Stimulated activated naive CD8-positive, alpha-beta T cell treated with anti-CD3 and anti-CD28 coated beads, Interleukin-15, amount 100 ng/mL, for 72 hours (primary cell): ENCODE results near the gene RBFOX2.

Experiments
- ATAC-seq: fragments of 150-1000 bp; cut with Tn5 transposase; 2 replicates; pipeline ENCODE4 v1.10.0; 2021; ENCODE audit warnings: mild to moderate bottlenecking, moderate library complexity
- DNase-seq, 2 donors: peaks; one replicate each; pipeline ENCODE4 v3.0.0; 2021 to 2022
- H3K27ac Mint-ChIP-seq, 2 donors: one replicate each; pipeline ENCODE4 v1.8.0; 2022; ENCODE audit warnings: mild to moderate bottlenecking in 2 of 2, mixed read lengths in 2 of 2, moderate library complexity in 2 of 2
- H3K27me3 Mint-ChIP-seq: one replicate; pipeline ENCODE4 v1.8.0; 2022; ENCODE audit warnings: mixed read lengths
- H3K4me1 Mint-ChIP-seq: one replicate; pipeline ENCODE4 v1.8.0; 2022; ENCODE audit warnings: mild to moderate bottlenecking, mixed read lengths
- H3K4me3 Mint-ChIP-seq, 2 donors: one replicate each; pipeline ENCODE4 v1.8.0; 2022; ENCODE audit warnings: mild to moderate bottlenecking in 2 of 2, mixed read lengths in 2 of 2, moderate library complexity in 1 of 2
- H3K9me3 Mint-ChIP-seq, 2 donors: one replicate each; pipeline ENCODE4 v1.8.0; 2022; ENCODE audit warnings: mixed read lengths in 2 of 2

Gene RBFOX2

DNA sequence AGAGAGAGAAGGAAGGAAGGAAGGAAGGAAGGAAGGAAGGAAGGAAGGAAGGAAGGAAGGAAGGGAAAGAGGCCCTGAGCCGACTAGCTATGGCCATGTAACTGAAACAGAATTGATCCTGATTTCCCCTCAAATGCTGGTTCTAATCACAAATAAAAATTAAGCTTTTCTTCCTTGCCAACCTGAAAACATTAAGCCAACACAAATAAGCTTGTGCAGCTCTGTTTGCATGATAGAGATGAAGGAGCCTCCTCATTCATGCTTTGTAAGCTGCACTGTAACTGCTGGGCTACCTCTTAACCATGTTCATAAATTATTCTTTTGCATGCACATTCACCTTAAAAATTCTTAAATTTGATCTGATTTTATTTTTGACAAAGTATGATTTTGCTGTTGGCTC lies 338.6 kb downstream of the RBFOX2 start:
- Mint-ChIP-seq H3K9me3 (no peaks in the 10 kb centered on the region), H3K4me3 (no peak overlapping the region), H3K27me3 (no peaks in the 10 kb centered on the region), H3K27ac (peak overlapping the region in 1 of 2 donors; percentile 17), H3K4me1 (no peaks in the 10 kb centered on the region)
- DNase-seq (no peak), ATAC-seq (no peak)

DNA sequence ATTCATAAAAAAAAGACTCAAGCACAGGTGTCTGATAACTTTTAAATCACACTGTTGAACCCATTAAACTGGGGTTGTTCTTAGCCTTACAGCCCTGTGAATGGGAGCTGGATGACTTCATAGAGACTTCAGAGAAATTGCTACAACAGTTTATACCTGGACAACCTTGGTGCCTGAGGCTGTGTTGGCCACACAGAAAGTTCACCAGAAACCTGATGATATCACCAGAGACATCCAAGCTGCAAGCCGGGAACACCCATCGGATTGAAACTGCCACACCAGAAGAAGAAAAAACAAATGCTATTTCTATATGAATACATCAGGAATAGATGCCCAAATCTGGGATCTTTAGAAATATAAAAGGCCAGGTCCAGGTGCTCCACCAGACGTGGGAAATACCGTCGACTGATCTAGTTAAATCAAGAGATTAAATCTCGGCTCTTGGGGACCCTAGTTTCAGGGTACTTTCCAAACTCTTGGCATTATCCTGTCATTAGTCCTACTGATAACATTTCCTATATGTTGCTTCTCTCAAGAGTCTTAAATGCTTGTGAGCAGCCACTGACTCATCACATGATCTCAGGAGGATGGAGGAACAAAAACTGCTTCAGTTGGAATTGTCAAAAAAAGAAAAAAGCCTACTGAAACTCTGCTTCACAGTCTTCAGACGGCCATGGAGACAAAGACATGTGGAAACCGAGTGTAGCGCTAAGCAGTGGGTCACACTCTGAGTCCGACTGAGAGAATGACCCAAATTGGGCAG lies 339.5 kb downstream of the RBFOX2 start:
- H3K9me3 Mint-ChIP-seq, result no peaks in the 10 kb centered on the region
- DNase-seq, result no peak
- no peak overlapping the region for H3K27ac Mint-ChIP-seq
- no peaks in the 10 kb centered on the region for H3K4me1 Mint-ChIP-seq
- ATAC-seq, result no peak
- H3K27me3 Mint-ChIP-seq, result no peaks in the 10 kb centered on the region
- H3K4me3 Mint-ChIP-seq, result no peak overlapping the region
